ACC112 (cell line): Measurements from ENCODE around the gene ADAMTS17.

Source experiments
- H2AFZ ChIP-seq: fragments of 200-600 bp; sonication (generic); one replicate; pipeline ENCODE4 v1.6.0; 2017; ENCODE audit warnings: antibody characterized with exemption, low read length; ENCODE audit not compliant: unreplicated experiment
- H3K27ac ChIP-seq: fragments of 200-600 bp; sonication (generic); 2 replicates; pipeline ENCODE4 v1.5.1; 2014; ENCODE audit warnings: low read depth, mild to moderate bottlenecking, antibody characterized with exemption, low read length, moderate library complexity
- H3K27me3 ChIP-seq: fragments of 200-600 bp; sonication (generic); 2 replicates; pipeline ENCODE4 v1.6.1; 2014; ENCODE audit warnings: mild to moderate bottlenecking, antibody characterized with exemption, low read length, moderate library complexity, mixed read lengths; ENCODE audit not compliant: insufficient read depth
- H3K36me3 ChIP-seq: fragments of 200-600 bp; sonication (generic); 2 replicates; pipeline ENCODE4 v1.6.1; 2016; ENCODE audit warnings: mild to moderate bottlenecking, antibody characterized with exemption, low read length, moderate library complexity, mixed read lengths; ENCODE audit not compliant: insufficient read depth
- H3K4me1 ChIP-seq: fragments of 200-600 bp; sonication (generic); one replicate; pipeline ENCODE4 v1.6.1; 2016; ENCODE audit warnings: low read length, mixed read lengths; ENCODE audit not compliant: insufficient read depth, unreplicated experiment, control insufficient read depth
- H3K4me3 ChIP-seq: fragments of 200-600 bp; sonication (generic); 2 replicates; pipeline ENCODE4 v1.5.1; 2014; ENCODE audit warnings: mild to moderate bottlenecking, low read depth, low read length
- H3K79me2 ChIP-seq: fragments of 200-600 bp; sonication (generic); one replicate; pipeline ENCODE4 v1.6.0; 2016; ENCODE audit warnings: low read length; ENCODE audit not compliant: control insufficient read depth, unreplicated experiment, insufficient read depth

The ADAMTS17 gene

GRCh38 chr15:99999282-100000070 lies 342.3 kb downstream of the ADAMTS17 start:
- Histone ChIP-seq H3K27me3 (no peaks in the 10 kb centered on the region), H2AFZ (no peak overlapping the region), H3K4me3 (no peak overlapping the region)

GRCh38 chr15:99998661-99999101 lies 343.1 kb downstream of the ADAMTS17 start:
- Histone ChIP-seq H3K79me2 (no peaks in the 10 kb centered on the region), H3K27me3 (no peaks in the 10 kb centered on the region), H2AFZ (no peak overlapping the region), H3K36me3 (no peaks in the 10 kb centered on the region), H3K27ac (no peak overlapping the region), H3K4me3 (no peak overlapping the region), H3K4me1 (no peaks in the 10 kb centered on the region)

More at GRCh38 chr15:99999282-100000070, 342.3 kb downstream of the ADAMTS17 start:
- H3K79me2 ChIP-seq, result no peaks in the 10 kb centered on the region
- H3K36me3 ChIP-seq, result no peaks in the 10 kb centered on the region
- no peaks in the 10 kb centered on the region for H3K4me1 ChIP-seq
- H3K27ac ChIP-seq, result no peak overlapping the region

- Histone ChIP-seq H3K4me1 (no peaks in the 10 kb centered on the region), H3K27me3 (no peaks in the 10 kb centered on the region), H3K27ac (no peak overlapping the region), H3K4me3 (no peak overlapping the region), H3K79me2 (no peaks in the 10 kb centered on the region), H2AFZ (no peak overlapping the region), H3K36me3 (no peaks in the 10 kb centered on the region)
Observed at GRCh38 chr15:99997112-99997651, 344.6 kb downstream of the ADAMTS17 start.

- H2AFZ ChIP-seq, result no peak overlapping the region
- no peak overlapping the region for H3K27ac ChIP-seq
- no peak overlapping the region for H3K4me3 ChIP-seq
- H3K36me3 ChIP-seq, result no peaks in the 10 kb centered on the region
- H3K79me2 ChIP-seq, result no peaks in the 10 kb centered on the region
- no peaks in the 10 kb centered on the region for H3K4me1 ChIP-seq
- no peaks in the 10 kb centered on the region for H3K27me3 ChIP-seq
Observed at GRCh38 chr15:99996660-99997059, 345.1 kb downstream of the ADAMTS17 start.

GRCh38 chr15:99995543-99995942 lies 346.2 kb downstream of the ADAMTS17 start:
- H3K27ac ChIP-seq, result no peak overlapping the region
- no peaks in the 10 kb centered on the region for H3K27me3 ChIP-seq
- no peaks in the 10 kb centered on the region for H3K79me2 ChIP-seq
- no peaks in the 10 kb centered on the region for H3K36me3 ChIP-seq
- no peaks in the 10 kb centered on the region for H3K4me1 ChIP-seq
- no peak overlapping the region for H2AFZ ChIP-seq
- H3K4me3 ChIP-seq, result no peak overlapping the region

GRCh38 chr15:99994849-99995248 lies 346.9 kb downstream of the ADAMTS17 start:
- no peak overlapping the region for H3K4me3 ChIP-seq
- H3K27ac ChIP-seq, result no peak overlapping the region
- H3K27me3 ChIP-seq, result no peaks in the 10 kb centered on the region
- H3K4me1 ChIP-seq, result no peaks in the 10 kb centered on the region
- H3K36me3 ChIP-seq, result no peaks in the 10 kb centered on the region
- H2AFZ ChIP-seq, result no peak overlapping the region
- no peaks in the 10 kb centered on the region for H3K79me2 ChIP-seq

- H3K36me3 ChIP-seq, result no peaks in the 10 kb centered on the region
- no peaks in the 10 kb centered on the region for H3K27me3 ChIP-seq
- no peak overlapping the region for H2AFZ ChIP-seq
- H3K4me3 ChIP-seq, result no peak overlapping the region
- no peak overlapping the region for H3K27ac ChIP-seq
- H3K4me1 ChIP-seq, result no peaks in the 10 kb centered on the region
- H3K79me2 ChIP-seq, result no peaks in the 10 kb centered on the region
Observed at GRCh38 chr15:99993681-99994131, 348.1 kb downstream of the ADAMTS17 start.

GRCh38 chr15:99993262-99993661 lies 348.5 kb downstream of the ADAMTS17 start:
- H3K36me3 ChIP-seq, result no peaks in the 10 kb centered on the region

GRCh38 chr15:99992611-99993231 lies 349.1 kb downstream of the ADAMTS17 start:
- H3K79me2 ChIP-seq, result no peaks in the 10 kb centered on the region
- no peak overlapping the region for H3K4me3 ChIP-seq
- H3K4me1 ChIP-seq, result no peaks in the 10 kb centered on the region
- H3K27me3 ChIP-seq, result no peaks in the 10 kb centered on the region
- H2AFZ ChIP-seq, result no peak overlapping the region
- no peaks in the 10 kb centered on the region for H3K36me3 ChIP-seq
- no peak overlapping the region for H3K27ac ChIP-seq

More at GRCh38 chr15:99993262-99993661, 348.5 kb downstream of the ADAMTS17 start:
- H3K79me2 ChIP-seq, result no peaks in the 10 kb centered on the region
- no peaks in the 10 kb centered on the region for H3K27me3 ChIP-seq
- no peak overlapping the region for H3K27ac ChIP-seq
- no peak overlapping the region for H3K4me3 ChIP-seq
- no peaks in the 10 kb centered on the region for H3K4me1 ChIP-seq
- H2AFZ ChIP-seq, result no peak overlapping the region

GRCh38 chr15:99989095-99989494 lies 352.7 kb downstream of the ADAMTS17 start:
- H2AFZ ChIP-seq, result no peak overlapping the region
- no peaks in the 10 kb centered on the region for H3K4me1 ChIP-seq
- no peaks in the 10 kb centered on the region for H3K27me3 ChIP-seq
- no peak overlapping the region for H3K4me3 ChIP-seq
- no peaks in the 10 kb centered on the region for H3K79me2 ChIP-seq
- no peaks in the 10 kb centered on the region for H3K36me3 ChIP-seq
- H3K27ac ChIP-seq, result no peak overlapping the region
